Measurements from ENCODE around the gene RANBP1.

DNA sequence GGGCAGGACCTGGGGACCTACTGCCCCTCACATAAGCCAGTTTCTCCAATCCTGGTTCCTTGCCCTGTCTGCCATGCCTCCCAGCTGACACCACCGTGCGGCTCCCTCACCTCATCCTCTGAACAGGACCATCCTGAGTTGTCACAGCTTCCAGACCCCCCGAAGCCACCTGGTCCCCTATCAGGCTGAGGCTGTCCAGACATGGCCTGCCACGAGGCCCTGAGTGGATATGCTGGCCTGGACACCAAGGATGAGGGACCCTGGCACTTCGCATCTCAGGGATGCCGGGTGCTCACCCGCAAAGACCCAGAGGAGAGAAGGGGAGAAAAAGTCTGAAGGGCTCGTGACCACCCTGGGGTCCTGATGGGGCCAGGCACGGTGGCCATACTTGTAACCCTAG lies 50.8 kb downstream of the RANBP1 start:
- TF ChIP-seq CTCF (IDR thresholded peaks at IDR 0.05): no peak
- no peak for TF ChIP-seq POLR2A (IDR thresholded peaks at IDR 0.05)
